ENCODE data around the gene FGF22.

Gene FGF22

GRCh38 chr19:595326-596262, 44.1 kb upstream of the FGF22 start:
- no peak for TF ChIP-seq FOXP2 (optimal IDR thresholded peaks at IDR 0.05; ENCODE audit: borderline replicate concordance, extremely low read depth, extremely low read length, insufficient read depth)
- no peak for TF ChIP-seq REST (IDR thresholded peaks at IDR 0.05; ENCODE audit: insufficient read depth in 1 of 2, low read depth in 2 of 2, low read length in 2 of 2)
- no peak for TF ChIP-seq SIN3A (IDR thresholded peaks at IDR 0.05; ENCODE audit: borderline replicate concordance, insufficient read depth, low read length)
- no peak for TF ChIP-seq TAF1 (IDR thresholded peaks at IDR 0.05; ENCODE audit: borderline replicate concordance, insufficient read depth, low read length)

- TF ChIP-seq POLR2AphosphoS5 (IDR thresholded peaks at IDR 0.05; ENCODE audit: low read depth, low read length) (no peak), FOXP2 (optimal IDR thresholded peaks at IDR 0.05; ENCODE audit: borderline replicate concordance, extremely low read depth, extremely low read length, insufficient read depth) (no peak), REST (IDR thresholded peaks at IDR 0.05; ENCODE audit: insufficient read depth in 1 of 2, low read depth in 2 of 2, low read length in 2 of 2) (no peak), TAF1 (IDR thresholded peaks at IDR 0.05; ENCODE audit: borderline replicate concordance, insufficient read depth, low read length) (no peak), SIN3A (IDR thresholded peaks at IDR 0.05; ENCODE audit: borderline replicate concordance, insufficient read depth, low read length) (no peak)
These were observed 43.4 kb upstream of the FGF22 start for GRCh38 chr19:596263-596655.

- TF ChIP-seq POLR2AphosphoS5 (IDR thresholded peaks at IDR 0.05; ENCODE audit: low read depth, low read length): no peak
- TF ChIP-seq SIN3A (IDR thresholded peaks at IDR 0.05; ENCODE audit: borderline replicate concordance, insufficient read depth, low read length): no peak
These were observed 42.0 kb upstream of the FGF22 start for GRCh38 chr19:597406-598315.

- TF ChIP-seq SIN3A (IDR thresholded peaks at IDR 0.05; ENCODE audit: borderline replicate concordance, insufficient read depth, low read length) (no peak), FOXP2 (optimal IDR thresholded peaks at IDR 0.05; ENCODE audit: borderline replicate concordance, extremely low read depth, extremely low read length, insufficient read depth) (no peak), REST (IDR thresholded peaks at IDR 0.05; ENCODE audit: insufficient read depth in 1 of 2, low read depth in 2 of 2, low read length in 2 of 2) (no peak), TAF1 (IDR thresholded peaks at IDR 0.05; ENCODE audit: borderline replicate concordance, insufficient read depth, low read length) (no peak), POLR2AphosphoS5 (IDR thresholded peaks at IDR 0.05; ENCODE audit: low read depth, low read length) (no peak)
These were observed 38.4 kb upstream of the FGF22 start for GRCh38 chr19:601310-601709.

- TF ChIP-seq SIN3A (IDR thresholded peaks at IDR 0.05; ENCODE audit: borderline replicate concordance, insufficient read depth, low read length) (no peak), REST (IDR thresholded peaks at IDR 0.05; ENCODE audit: insufficient read depth in 1 of 2, low read depth in 2 of 2, low read length in 2 of 2) (no peak), FOXP2 (optimal IDR thresholded peaks at IDR 0.05; ENCODE audit: borderline replicate concordance, extremely low read depth, extremely low read length, insufficient read depth) (no peak), POLR2AphosphoS5 (IDR thresholded peaks at IDR 0.05; ENCODE audit: low read depth, low read length) (no peak), TAF1 (IDR thresholded peaks at IDR 0.05; ENCODE audit: borderline replicate concordance, insufficient read depth, low read length) (no peak)
These were observed 37.9 kb upstream of the FGF22 start for GRCh38 chr19:601790-602189.
